GM12873 (cell line): ENCODE measurements around the gene CTSA.

ENCODE experiments used
- TF ChIP-seq, protein P1 (sequence below): IDR thresholded peaks from 2 replicates; pipeline ENCODE4 v1.5.1; 2012; ENCODE audit warnings: low read depth, mild to moderate bottlenecking, moderate library complexity, low read length, control low read depth; ENCODE audit not compliant: insufficient read depth; ENCODE audit errors: missing control alignments

Gene CTSA

DNA sequence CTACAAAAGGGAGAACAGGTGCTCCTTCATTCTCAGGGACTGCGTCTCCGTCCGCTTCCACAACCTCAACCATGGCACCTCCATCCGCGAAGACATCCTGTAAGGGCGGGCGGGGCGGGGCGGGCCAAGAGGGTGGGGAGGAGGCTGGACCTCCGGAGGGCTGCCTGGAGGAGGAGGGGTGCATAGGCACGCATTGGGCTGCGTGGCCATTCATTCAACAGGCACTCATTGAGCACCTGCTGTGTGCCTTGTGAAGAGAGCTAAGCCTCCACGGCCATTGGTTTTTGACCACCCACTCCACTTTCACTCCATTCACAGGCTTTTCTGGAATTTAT, 33.3 kb upstream of the CTSA start:
- TF ChIP-seq, protein P1, sequence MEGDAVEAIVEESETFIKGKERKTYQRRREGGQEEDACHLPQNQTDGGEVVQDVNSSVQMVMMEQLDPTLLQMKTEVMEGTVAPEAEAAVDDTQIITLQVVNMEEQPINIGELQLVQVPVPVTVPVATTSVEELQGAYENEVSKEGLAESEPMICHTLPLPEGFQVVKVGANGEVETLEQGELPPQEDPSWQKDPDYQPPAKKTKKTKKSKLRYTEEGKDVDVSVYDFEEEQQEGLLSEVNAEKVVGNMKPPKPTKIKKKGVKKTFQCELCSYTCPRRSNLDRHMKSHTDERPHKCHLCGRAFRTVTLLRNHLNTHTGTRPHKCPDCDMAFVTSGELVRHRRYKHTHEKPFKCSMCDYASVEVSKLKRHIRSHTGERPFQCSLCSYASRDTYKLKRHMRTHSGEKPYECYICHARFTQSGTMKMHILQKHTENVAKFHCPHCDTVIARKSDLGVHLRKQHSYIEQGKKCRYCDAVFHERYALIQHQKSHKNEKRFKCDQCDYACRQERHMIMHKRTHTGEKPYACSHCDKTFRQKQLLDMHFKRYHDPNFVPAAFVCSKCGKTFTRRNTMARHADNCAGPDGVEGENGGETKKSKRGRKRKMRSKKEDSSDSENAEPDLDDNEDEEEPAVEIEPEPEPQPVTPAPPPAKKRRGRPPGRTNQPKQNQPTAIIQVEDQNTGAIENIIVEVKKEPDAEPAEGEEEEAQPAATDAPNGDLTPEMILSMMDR: no peak

DNA sequence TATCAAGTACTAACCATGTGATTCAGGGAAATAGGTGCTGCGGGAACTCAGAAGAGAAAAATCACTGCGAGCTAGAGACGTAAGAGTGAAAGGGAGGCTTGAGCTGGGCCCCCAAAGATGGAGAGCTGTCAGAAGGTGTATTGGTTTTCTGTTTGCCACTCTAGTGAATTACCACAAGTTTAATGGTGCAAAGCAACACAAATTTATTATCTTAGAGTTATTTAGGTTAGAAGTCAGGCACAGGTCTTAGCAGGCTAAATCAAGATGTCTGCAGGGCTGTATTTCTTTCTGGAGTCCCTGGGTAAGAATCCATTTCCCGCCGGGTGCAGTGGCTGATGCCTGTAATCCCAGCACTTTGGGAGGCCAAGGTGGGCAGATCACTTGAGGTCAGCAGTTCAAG, 31.2 kb upstream of the CTSA start:
- TF ChIP-seq, protein P1: no peak

DNA sequence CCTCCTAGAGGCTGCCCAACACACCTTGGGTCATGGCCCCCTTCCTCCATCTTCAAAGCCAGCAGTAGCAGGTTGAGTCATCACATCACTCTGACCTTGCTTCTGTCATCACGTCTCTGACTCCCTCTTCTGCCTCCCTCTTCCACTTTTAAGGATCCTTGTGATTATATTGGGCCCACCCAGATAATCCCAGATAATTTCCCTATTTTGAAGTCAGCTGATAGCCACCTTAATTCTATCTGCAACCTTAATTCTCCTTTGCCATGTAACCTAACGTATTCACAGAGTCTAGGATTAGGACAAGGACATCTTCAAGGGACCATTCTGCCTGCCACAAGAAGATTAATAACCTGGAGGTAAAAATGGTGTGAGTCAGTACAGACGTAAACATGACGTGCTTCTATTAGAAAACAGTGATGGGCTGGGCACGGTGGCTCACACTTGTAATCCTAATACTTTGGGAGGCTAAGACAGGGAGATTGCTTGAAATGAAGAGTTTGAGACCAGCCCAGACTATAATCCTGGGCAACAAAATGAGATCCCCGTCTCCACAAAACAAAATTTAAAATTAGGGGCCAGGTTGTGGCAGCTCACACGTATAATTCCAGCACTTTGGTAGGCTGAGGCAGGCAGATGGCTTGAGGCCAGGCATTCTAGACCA, 30.4 kb upstream of the CTSA start:
- TF ChIP-seq, protein P1: no peak

DNA sequence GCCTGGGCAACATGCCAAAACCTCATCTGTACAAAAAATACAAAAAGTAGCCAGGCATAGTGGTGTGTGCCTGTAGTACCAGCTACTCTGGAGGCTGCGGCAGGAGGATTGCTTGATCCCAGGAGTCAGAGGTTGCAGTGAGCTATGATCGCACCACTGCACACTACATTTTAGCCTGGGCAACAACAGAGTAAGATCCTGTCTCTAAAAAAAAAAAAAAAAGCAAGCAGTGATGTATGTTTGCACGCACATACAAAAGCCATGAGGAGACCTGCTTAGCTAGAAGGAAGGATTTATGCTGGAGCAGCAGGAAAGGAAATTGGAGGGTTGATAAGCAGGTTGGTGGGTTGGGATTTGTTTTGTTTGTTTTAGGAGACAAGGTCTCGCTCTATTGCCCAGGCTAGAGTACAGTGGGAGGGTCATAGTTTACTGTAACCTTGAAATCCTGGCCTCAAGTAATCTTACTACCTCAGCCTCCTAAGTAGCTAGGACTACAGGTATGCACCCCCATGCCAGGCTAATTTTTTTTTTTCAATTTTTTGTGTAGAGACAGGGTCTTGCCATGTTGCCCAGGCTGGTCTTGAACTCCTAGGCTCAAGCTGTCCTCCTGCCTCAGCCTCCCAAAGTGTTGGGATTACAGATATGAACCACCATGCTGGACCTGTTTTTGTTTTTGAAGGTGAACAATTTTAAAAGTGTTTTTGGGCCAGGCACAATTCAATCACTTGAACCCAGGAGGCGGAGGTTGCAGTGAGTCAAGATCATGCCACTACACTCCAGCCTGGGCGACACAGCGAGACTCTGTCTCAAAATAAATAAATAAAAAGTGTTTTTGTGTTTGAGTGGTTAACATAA, 29.7 kb upstream of the CTSA start:
- TF ChIP-seq, protein P1: no peak

DNA sequence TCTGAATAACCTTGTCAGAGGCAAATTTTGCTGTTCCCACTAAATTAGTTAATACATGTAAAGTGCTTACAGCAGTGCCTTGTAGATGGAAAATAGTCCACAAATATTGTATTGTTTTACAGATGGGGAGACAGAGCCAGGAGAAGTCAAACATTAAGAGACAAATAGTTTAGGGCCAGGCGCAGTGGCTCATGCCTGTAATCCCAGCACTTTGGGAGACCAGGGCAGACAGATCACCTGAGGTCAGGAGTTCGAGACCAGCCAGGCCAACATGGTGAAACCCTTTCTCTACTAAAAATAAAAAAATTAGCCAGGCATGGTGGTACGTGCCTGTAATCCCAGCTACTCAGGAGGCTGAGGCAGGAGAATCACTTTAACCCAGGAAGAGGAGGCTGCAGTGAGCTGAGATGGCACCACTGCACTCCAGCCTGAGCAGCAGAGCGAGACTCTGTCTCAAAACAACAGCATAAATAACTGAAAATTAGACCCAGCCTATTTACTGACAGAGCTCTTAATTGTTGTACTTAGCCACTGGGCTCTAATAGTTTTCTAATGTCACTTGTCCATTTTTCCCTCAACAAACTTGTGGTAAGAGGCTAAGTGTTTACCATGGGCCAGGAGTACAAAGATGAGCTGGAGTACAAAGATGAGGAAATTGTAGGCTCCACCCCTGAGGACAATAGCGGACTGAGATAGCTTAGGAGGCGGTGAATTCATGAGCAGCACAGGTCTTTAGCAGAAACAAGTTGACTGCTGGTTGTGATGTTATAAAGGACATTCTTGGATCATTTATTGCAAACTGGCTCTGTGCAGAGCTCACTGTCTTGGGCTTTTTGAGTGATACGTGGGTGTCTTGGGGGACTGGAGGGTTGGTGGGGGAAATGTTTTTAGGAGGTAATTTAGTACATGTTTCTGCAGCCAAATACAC, 27.3 kb upstream of the CTSA start:
- TF ChIP-seq, protein P1: no peak

DNA sequence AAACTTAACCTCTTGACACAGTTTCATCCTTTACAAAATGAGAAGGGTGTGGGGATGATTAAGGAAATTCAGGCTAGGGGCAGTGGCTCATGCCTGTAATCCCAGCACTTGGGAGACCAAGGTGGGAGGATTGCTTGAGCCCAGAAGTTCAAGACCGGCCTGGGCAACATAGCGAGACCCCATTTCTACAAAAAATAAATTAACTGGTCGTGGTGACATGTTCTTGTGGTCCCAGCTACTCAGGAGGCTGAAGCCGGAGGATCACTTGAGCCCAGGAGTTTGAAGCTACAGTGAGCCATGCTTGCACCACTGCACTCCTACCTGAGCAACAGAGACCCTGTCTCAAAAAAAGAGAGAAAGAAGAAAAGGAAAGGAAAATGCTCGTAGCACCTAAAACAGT, 24.7 kb upstream of the CTSA start:
- TF ChIP-seq, protein P1: no peak
